Uterus (tissue), 2 donors: Measurements from ENCODE around the gene DNASE1L1.

Experiments
- POLR2A ChIP-seq, 2 donors: fragments of 450-650 bp; IDR thresholded peaks; one replicate each; pipeline ENCODE4 v1.6.1; 2016; ENCODE audit warnings: antibody characterized with exemption in 2 of 2, mild to moderate bottlenecking in 1 of 2, moderate library complexity in 1 of 2
- TF ChIP-seq, protein P1 (sequence below), 4 experiments: fragments of 200-600 bp in 2 of 4; fragments of 450-650 bp in 2 of 4; sonication (generic) in 2 of 4; IDR thresholded peaks; one replicate each; pipeline ENCODE4 v1.5.1; 2016 to 2019; ENCODE audit warnings: antibody characterized with exemption in 4 of 4, mild to moderate bottlenecking in 2 of 4, moderate library complexity in 1 of 4

DNA sequence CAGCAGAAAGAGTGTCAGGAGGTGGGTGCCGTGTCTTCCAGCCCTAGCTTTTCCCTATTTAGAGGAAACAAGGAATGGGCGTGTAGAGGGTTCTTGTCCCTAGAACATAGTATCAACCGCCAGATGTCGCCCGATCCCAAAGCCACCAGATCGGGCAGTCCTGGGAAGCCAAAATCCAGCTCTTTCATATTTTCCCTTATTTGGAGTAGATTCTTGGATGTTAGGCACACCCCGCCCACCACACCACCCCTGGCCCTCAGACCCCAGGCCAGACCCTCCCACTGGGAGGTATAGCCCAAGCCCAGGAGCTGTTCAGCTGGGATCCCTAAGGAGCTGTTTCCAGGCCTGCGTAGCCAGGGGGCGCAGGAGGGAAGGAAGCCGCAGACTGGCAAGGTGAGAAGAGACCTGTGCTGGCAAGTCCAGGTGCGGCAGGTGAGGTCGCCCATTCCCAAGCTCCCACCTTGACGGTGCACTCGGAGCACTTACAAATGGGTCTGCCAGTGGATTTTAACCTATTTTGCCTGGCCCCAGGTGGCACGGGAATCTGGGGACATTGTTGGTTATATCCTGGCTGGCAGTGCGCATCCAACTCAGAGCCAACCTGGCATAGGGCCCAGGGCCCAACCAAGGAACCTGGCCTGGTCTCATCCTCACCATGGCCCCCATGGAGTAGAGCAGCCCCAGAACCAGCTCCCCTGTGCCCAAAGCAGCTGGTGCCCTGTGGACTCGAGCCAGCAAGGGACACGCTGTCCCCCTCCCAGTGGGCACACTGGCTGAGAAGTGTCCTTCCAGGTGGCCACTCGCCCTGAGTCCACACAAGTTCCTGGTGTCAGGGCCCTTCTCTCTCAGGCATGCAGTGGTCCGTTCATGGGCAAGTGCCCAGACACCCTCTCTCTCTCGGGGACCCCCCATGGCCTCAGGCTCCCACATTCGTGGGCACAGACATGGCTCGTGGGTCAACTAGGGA, 35.4 kb downstream of the DNASE1L1 start:
- TF ChIP-seq POLR2A (IDR thresholded peaks at IDR 0.05), result peak; percentile 33 to 49
- TF ChIP-seq, protein P1, sequence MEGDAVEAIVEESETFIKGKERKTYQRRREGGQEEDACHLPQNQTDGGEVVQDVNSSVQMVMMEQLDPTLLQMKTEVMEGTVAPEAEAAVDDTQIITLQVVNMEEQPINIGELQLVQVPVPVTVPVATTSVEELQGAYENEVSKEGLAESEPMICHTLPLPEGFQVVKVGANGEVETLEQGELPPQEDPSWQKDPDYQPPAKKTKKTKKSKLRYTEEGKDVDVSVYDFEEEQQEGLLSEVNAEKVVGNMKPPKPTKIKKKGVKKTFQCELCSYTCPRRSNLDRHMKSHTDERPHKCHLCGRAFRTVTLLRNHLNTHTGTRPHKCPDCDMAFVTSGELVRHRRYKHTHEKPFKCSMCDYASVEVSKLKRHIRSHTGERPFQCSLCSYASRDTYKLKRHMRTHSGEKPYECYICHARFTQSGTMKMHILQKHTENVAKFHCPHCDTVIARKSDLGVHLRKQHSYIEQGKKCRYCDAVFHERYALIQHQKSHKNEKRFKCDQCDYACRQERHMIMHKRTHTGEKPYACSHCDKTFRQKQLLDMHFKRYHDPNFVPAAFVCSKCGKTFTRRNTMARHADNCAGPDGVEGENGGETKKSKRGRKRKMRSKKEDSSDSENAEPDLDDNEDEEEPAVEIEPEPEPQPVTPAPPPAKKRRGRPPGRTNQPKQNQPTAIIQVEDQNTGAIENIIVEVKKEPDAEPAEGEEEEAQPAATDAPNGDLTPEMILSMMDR (IDR thresholded peaks at IDR 0.05), result peak in 3 of 4 experiments; percentile 51 to 58 (median 56)
